ENCODE data around the gene TAS1R1. TPM values are rescaled to one million over a fixed set of nuclear protein-coding genes. Genes with fewer than 3 reads are reported as not detected.
A peak's percentile ranks its signal among the peaks of the same experiment; 100 is the strongest.

The TAS1R1 gene
- total and polyA plus RNA-seq, 11 donors = not detected

DNA sequence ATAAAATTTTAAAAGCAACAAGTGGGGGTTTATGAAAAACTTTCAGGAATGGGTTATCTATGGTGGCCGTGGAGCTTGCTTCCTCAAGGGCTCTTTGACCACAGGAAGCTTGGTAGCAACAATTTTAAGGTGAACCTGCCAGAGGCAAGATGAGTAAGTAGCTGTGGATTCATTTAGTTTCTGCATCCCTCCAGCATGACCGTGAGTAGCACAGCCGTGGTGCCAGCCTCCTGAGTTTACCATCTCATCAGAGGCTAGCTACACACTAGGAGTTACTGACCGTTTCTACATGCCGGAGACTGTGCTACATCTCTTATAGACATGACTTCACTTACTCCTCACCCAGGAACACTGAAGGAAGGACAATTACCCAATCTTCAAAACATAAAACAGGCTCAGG is 33.6 kb upstream of the TAS1R1 start:
- Histone ChIP-seq H3K27ac (no peak overlapping the region), H3K9me3 (no peaks in the 10 kb centered on the region), H3K4me1 (peaks cover 0 to 20% (median 9%) of the 10 kb centered on the region in 12 donors), H3K4me3 (no peak overlapping the region), H3K27me3 (no peaks in the 10 kb centered on the region), H3K36me3 (peaks cover 3 to 32% (median 17%) of the 10 kb centered on the region in 9 donors)
- WGBS, 4 donors = 73 to 80% (median 78%) methylated on average over 5 of the region's 5 CpGs
- ATAC-seq (no peak), DNase-seq (peak in 1 of 5 donors; percentile 2)
- no peak for TF ChIP-seq CTCF (IDR thresholded peaks at IDR 0.05)
- no peak for TF ChIP-seq POLR2A (IDR thresholded peaks at IDR 0.05)
- intact Hi-C loops (cut with DNase I) = loop anchor here in 7 of 10 donors (5.0 kb wide), 1 partner anchor 34 kb away; no protein-coding TSS in a partner anchor

- intact Hi-C loops (cut with DNase I) = loop anchor here (1.0 to 5.0 kb wide), 3 partner anchors 36 to 37 kb away; no protein-coding TSS in a partner anchor
- Histone ChIP-seq H3K27me3 (no peaks in the 10 kb centered on the region), H3K4me1 (peaks cover 0 to 20% (median 9%) of the 10 kb centered on the region in 12 donors), H3K36me3 (peaks cover 3 to 53% (median 35%) of the 10 kb centered on the region in 9 donors), H3K9me3 (no peaks in the 10 kb centered on the region), H3K27ac (no peak overlapping the region), H3K4me3 (no peak overlapping the region)
- TF ChIP-seq CTCF (IDR thresholded peaks at IDR 0.05) = peak; percentile 41 to 68 (median 50)
- no peak for TF ChIP-seq POLR2A (IDR thresholded peaks at IDR 0.05)
- 29 to 49% (median 35%) methylated on average over 6 of the region's 6 CpGs for WGBS, 4 donors
- ATAC-seq = peak in 3 of 4 donors; percentile 62 to 70 (median 70)
- peak in 2 of 5 donors; percentile 26 to 38 for DNase-seq
Observed at GRCh38 chr1:6523566-6523965, 31.5 kb upstream of the TAS1R1 start.

GRCh38 chr1:6526316-6526715 is 28.8 kb upstream of the TAS1R1 start:
- peaks cover 3 to 75% (median 62%) of the 10 kb centered on the region in 9 donors for H3K36me3 ChIP-seq
- H3K27me3 ChIP-seq = no peaks in the 10 kb centered on the region
- no peaks in the 10 kb centered on the region for H3K9me3 ChIP-seq
- peak in 1 of 5 donors; percentile 14 for DNase-seq
- TF ChIP-seq CTCF (IDR thresholded peaks at IDR 0.05) (no peak), POLR2A (IDR thresholded peaks at IDR 0.05) (no peak)
- no peak for ATAC-seq
- intact Hi-C loops (cut with DNase I) = no loop called here
- WGBS, 4 donors = 82 to 89% (median 87%) methylated on average over 11 of the region's 11 CpGs
- H3K27ac ChIP-seq = no peak overlapping the region
- no peak overlapping the region for H3K4me3 ChIP-seq
- peaks cover 0 to 4% (median 0%) of the 10 kb centered on the region in 12 donors for H3K4me1 ChIP-seq

DNA sequence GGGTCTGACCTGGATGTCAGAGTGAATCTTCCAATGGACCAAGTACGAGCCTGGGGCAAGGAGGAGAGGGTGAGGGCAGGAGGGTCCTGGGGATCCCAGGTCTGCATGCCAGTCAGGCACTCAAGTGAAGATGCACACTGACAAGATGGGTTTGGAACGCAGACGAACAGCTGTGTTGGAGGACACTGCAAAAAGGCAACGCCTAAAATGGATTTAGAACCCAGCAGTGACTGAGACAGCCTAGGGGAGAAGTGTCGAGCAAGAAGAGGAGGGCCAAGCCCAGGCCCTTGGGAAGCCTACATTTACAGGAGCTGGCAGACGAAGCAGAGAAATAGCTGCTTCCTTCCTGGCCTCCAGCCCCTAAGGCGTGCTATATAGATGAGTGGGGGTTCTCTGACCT is 26.6 kb upstream of the TAS1R1 start:
- no peaks in the 10 kb centered on the region for H3K9me3 ChIP-seq
- H3K27me3 ChIP-seq = no peaks in the 10 kb centered on the region
- WGBS, 4 donors = 81 to 92% (median 85%) methylated on average over 7 of the region's 7 CpGs
- intact Hi-C loops (cut with DNase I) = no loop called here
- peaks cover 0 to 4% (median 0%) of the 10 kb centered on the region in 12 donors for H3K4me1 ChIP-seq
- TF ChIP-seq CTCF (IDR thresholded peaks at IDR 0.05) (no peak), POLR2A (IDR thresholded peaks at IDR 0.05) (no peak)
- peaks cover 8 to 97% (median 84%) of the 10 kb centered on the region in 9 donors for H3K36me3 ChIP-seq
- ATAC-seq = no peak
- no peak overlapping the region for H3K4me3 ChIP-seq
- H3K27ac ChIP-seq = no peak overlapping the region
- DNase-seq = peak in 1 of 5 donors; percentile 7

Measured in heart left ventricle (tissue), 16 donors.